ENCODE data around the gene COL25A1.
A peak's percentile ranks its signal among the peaks of the same experiment; 100 is the strongest.

The COL25A1 gene

GRCh38 chr4:109302361-109303139, at the start of gene COL25A1:
TSS of gene COL25A1 (minus strand) at chr4:109302658.
- DNase-seq, result peak; percentile 56

GRCh38 chr4:109350121-109350520, 47.7 kb upstream of the COL25A1 start:
- DNase-seq, result no peak

GRCh38 chr4:109334129-109335105, 32.0 kb upstream of the COL25A1 start:
- DNase-seq, result no peak

GRCh38 chr4:109332926-109333464, 30.5 kb upstream of the COL25A1 start:
- DNase-seq, result no peak

- DNase-seq, result no peak
Measured at GRCh38 chr4:109327641-109328040, 25.2 kb upstream of the COL25A1 start.

GRCh38 chr4:109325698-109326097, 23.2 kb upstream of the COL25A1 start:
- DNase-seq, result no peak

- DNase-seq, result no peak
Measured at GRCh38 chr4:109323348-109323747, 20.9 kb upstream of the COL25A1 start.

GRCh38 chr4:109321232-109321631, 18.8 kb upstream of the COL25A1 start:
- DNase-seq, result no peak

- DNase-seq, result no peak
Measured at GRCh38 chr4:109319684-109320083, 17.2 kb upstream of the COL25A1 start.

GRCh38 chr4:109319156-109319555, 16.7 kb upstream of the COL25A1 start:
- DNase-seq, result no peak

- DNase-seq, result no peak
Measured at GRCh38 chr4:109315818-109316217, 13.4 kb upstream of the COL25A1 start.

- no peak for DNase-seq
Measured at GRCh38 chr4:109315341-109315740, 12.9 kb upstream of the COL25A1 start.

GRCh38 chr4:109313168-109314133, 11.0 kb upstream of the COL25A1 start:
- DNase-seq, result no peak

- DNase-seq, result no peak
Measured at GRCh38 chr4:109303140-109303496, 660 bp upstream of the COL25A1 start.

- DNase-seq, result peak; percentile 6
Measured at GRCh38 chr4:109301651-109302360, 652 bp downstream of the COL25A1 start.

- DNase-seq, result no peak
Measured at GRCh38 chr4:109298279-109299010, 4.0 kb downstream of the COL25A1 start.

GRCh38 chr4:109296527-109296926, 5.9 kb downstream of the COL25A1 start:
- no peak for DNase-seq

- no peak for DNase-seq
Measured at GRCh38 chr4:109295081-109295480, 7.4 kb downstream of the COL25A1 start.

- no peak for DNase-seq
Measured at GRCh38 chr4:109294468-109295020, 7.9 kb downstream of the COL25A1 start.

GRCh38 chr4:109294006-109294405, 8.5 kb downstream of the COL25A1 start:
- no peak for DNase-seq
